NCI-H128 (cell line): ENCODE data around the gene CNIH2.
"Not testable (repeated sequence)": the region's sequence is repeated elsewhere in the genome, so short reads cannot be mapped to it uniquely, and the experiment has no call there.

ENCODE experiments used
- DNase-seq: peaks from one replicate; lab custom pipeline; 2025; ENCODE audit not compliant: unreplicated experiment; lab: John Stamatoyannopoulos, UW

The CNIH2 gene

GRCh38 chr11:66276619-66277018 lies 1.4 kb upstream of the CNIH2 start:
- DNase-seq = not testable (repeated sequence)

GRCh38 chr11:66277064-66277463 lies 911 bp upstream of the CNIH2 start:
- not testable (repeated sequence) for DNase-seq

GRCh38 chr11:66278363-66279091 lies 552 bp downstream of the CNIH2 start:
- no peak for DNase-seq

- no peak for DNase-seq
Observed at GRCh38 chr11:66279092-66279734, 1.2 kb downstream of the CNIH2 start.

- DNase-seq = no peak
Observed at GRCh38 chr11:66280428-66280827, 2.5 kb downstream of the CNIH2 start.

GRCh38 chr11:66281001-66281400 lies 3.0 kb downstream of the CNIH2 start:
- DNase-seq = no peak

- DNase-seq = no peak
Observed at GRCh38 chr11:66281776-66282467, 3.9 kb downstream of the CNIH2 start.

GRCh38 chr11:66282468-66283455 lies 4.8 kb downstream of the CNIH2 start:
- peak; percentile 96 for DNase-seq

GRCh38 chr11:66283461-66284105 lies 5.6 kb downstream of the CNIH2 start:
- DNase-seq = no peak

- no peak for DNase-seq
Observed at GRCh38 chr11:66284526-66285078, 6.6 kb downstream of the CNIH2 start.

GRCh38 chr11:66285250-66285947 lies 7.4 kb downstream of the CNIH2 start:
- no peak for DNase-seq

GRCh38 chr11:66286699-66287098 lies 8.7 kb downstream of the CNIH2 start:
- DNase-seq = no peak

- DNase-seq = no peak
Observed at GRCh38 chr11:66287211-66287888, 9.4 kb downstream of the CNIH2 start.

- no peak for DNase-seq
Observed at GRCh38 chr11:66287889-66288670, 10.1 kb downstream of the CNIH2 start.

GRCh38 chr11:66288671-66289547 lies 10.9 kb downstream of the CNIH2 start, which contains the start of gene YIF1A:
Gene YIF1A (minus strand): TSS chr11:66289143. CDS start chr11:66288985, 158 bp downstream.
- DNase-seq = peak; percentile 97

- DNase-seq = no peak
Observed at GRCh38 chr11:66289548-66290329, 11.8 kb downstream of the CNIH2 start.
